ENCODE results near the gene GNG4.
"Not testable (repeated sequence)": the region's sequence is repeated elsewhere in the genome, so short reads cannot be mapped to it uniquely, and the experiment has no call there.

The GNG4 gene

DNA sequence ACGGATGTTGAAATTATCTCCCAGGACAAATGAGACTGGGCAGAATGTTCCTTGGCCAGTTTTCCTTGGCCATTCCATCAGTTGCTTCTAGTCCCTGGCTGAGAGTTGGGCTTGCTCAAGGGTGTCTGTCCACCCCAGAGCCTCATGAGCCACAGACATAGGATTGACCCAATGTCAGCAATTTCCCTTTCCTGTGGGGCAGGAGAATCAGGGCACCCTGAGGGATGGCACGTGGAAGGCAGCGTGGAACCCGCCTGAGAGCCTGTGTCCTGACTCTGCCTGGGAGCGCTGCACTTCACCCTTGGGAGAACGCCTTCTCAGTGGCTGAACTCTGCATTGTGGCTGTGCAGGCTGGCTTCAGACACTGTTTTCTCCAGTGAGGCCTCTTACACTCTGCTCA, 74.0 kb downstream of the GNG4 start:
- Histone ChIP-seq H3K9ac (no peak overlapping the region), H3K4me1 (ENCODE audit: low read depth, poor library complexity, severe bottlenecking) (no peaks in the 10 kb centered on the region), H3K4me3 (IDR thresholded peaks at IDR 0.05; ENCODE audit: insufficient read depth, low read depth, low read length) (no peak overlapping the region), H3K27me3 (ENCODE audit: insufficient read depth, low read depth) (no peaks in the 10 kb centered on the region), H3K36me3 (ENCODE audit: insufficient read depth) (no peaks in the 10 kb centered on the region), H3K27ac (no peak overlapping the region), H3K79me2 (ENCODE audit: insufficient read depth, low read depth) (no peaks in the 10 kb centered on the region), H2AFZ (ENCODE audit: low read depth) (no peak overlapping the region), H3K4me2 (no peak overlapping the region), H4K20me1 (ENCODE audit: insufficient read depth) (no peaks in the 10 kb centered on the region)
- TF ChIP-seq, protein P1, sequence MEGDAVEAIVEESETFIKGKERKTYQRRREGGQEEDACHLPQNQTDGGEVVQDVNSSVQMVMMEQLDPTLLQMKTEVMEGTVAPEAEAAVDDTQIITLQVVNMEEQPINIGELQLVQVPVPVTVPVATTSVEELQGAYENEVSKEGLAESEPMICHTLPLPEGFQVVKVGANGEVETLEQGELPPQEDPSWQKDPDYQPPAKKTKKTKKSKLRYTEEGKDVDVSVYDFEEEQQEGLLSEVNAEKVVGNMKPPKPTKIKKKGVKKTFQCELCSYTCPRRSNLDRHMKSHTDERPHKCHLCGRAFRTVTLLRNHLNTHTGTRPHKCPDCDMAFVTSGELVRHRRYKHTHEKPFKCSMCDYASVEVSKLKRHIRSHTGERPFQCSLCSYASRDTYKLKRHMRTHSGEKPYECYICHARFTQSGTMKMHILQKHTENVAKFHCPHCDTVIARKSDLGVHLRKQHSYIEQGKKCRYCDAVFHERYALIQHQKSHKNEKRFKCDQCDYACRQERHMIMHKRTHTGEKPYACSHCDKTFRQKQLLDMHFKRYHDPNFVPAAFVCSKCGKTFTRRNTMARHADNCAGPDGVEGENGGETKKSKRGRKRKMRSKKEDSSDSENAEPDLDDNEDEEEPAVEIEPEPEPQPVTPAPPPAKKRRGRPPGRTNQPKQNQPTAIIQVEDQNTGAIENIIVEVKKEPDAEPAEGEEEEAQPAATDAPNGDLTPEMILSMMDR (conservative IDR thresholded peaks at IDR 0.05; ENCODE audit: low read depth, low read length), result no peak

DNA sequence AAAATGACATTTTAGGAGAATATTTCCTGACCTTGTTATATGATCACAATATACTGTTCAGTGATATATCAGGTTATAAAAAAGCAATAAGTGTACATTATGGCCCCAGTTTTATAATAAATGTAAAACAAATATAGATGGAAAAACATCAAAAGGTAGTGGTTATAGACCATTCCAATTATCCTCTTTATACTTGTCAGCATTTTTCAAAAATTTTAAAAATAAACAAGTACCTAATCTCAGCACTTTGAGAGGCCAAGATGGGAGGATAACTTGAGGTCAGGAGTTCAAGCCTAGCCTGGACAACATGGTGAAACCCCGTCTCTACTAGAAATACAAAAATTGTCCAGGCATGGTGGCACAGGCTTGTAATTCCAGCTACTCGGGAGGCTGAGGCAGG, 75.7 kb downstream of the GNG4 start:
- Histone ChIP-seq H3K79me2 (ENCODE audit: insufficient read depth, low read depth) (no peaks in the 10 kb centered on the region), H3K27ac (no peak overlapping the region), H3K9ac (no peak overlapping the region), H3K4me1 (ENCODE audit: low read depth, poor library complexity, severe bottlenecking) (no peaks in the 10 kb centered on the region), H4K20me1 (ENCODE audit: insufficient read depth) (no peaks in the 10 kb centered on the region), H2AFZ (ENCODE audit: low read depth) (no peak overlapping the region), H3K4me2 (no peak overlapping the region), H3K36me3 (ENCODE audit: insufficient read depth) (no peaks in the 10 kb centered on the region), H3K27me3 (ENCODE audit: insufficient read depth, low read depth) (no peaks in the 10 kb centered on the region), H3K4me3 (IDR thresholded peaks at IDR 0.05; ENCODE audit: insufficient read depth, low read depth, low read length) (no peak overlapping the region)
- TF ChIP-seq, protein P1 (conservative IDR thresholded peaks at IDR 0.05; ENCODE audit: low read depth, low read length), result no peak

DNA sequence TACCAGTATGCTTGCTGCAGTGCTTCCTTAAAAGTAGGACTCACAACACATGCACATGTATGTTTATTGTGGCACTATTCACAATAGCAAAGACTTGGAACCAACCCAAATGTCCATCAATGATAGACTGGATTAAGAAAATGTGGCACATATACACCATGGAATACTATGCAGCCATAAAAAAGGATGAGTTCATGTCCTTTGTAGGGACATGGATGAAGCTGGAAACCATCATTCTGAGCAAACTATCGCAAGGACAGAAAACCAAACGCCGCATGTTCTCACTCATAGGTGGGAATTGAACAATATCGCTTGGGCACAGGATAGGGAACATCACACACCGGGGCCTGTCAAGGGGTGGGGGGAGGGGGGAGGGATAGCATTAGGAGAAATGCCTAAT, 76.6 kb downstream of the GNG4 start:
- not testable (repeated sequence) for H4K20me1 ChIP-seq (ENCODE audit: insufficient read depth); H3K4me3 ChIP-seq (IDR thresholded peaks at IDR 0.05; ENCODE audit: insufficient read depth, low read depth, low read length); H3K27ac ChIP-seq; H3K79me2 ChIP-seq (ENCODE audit: insufficient read depth, low read depth); H2AFZ ChIP-seq (ENCODE audit: low read depth); H3K4me1 ChIP-seq (ENCODE audit: low read depth, poor library complexity, severe bottlenecking); H3K9ac ChIP-seq; H3K27me3 ChIP-seq (ENCODE audit: insufficient read depth, low read depth); H3K4me2 ChIP-seq; H3K36me3 ChIP-seq (ENCODE audit: insufficient read depth)

DNA sequence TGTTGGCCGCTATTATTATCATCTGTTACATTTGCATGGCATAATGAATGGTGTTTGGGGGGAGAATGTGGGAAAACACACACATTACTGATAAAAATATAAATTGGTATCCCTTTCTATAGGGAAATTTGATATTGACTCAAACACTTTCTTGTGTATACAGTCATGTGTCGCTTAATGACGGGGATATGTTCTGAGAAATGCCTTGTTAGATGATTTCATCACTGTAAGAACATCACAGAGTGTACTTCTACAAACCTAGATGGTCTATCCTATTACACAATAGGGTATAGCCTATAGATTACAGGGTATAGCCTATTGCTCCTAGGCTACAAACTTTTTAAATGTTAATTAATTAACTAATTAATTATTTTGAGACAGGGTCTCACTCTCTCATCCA, 78.1 kb downstream of the GNG4 start:
- H3K27ac ChIP-seq, result no peak overlapping the region
- H3K27me3 ChIP-seq (ENCODE audit: insufficient read depth, low read depth), result no peaks in the 10 kb centered on the region
- H3K36me3 ChIP-seq (ENCODE audit: insufficient read depth), result no peaks in the 10 kb centered on the region
- H3K4me2 ChIP-seq, result no peak overlapping the region
- no peaks in the 10 kb centered on the region for H4K20me1 ChIP-seq (ENCODE audit: insufficient read depth)
- H3K4me1 ChIP-seq (ENCODE audit: low read depth, poor library complexity, severe bottlenecking), result no peaks in the 10 kb centered on the region
- no peak overlapping the region for H3K4me3 ChIP-seq (IDR thresholded peaks at IDR 0.05; ENCODE audit: insufficient read depth, low read depth, low read length)
- no peak overlapping the region for H3K9ac ChIP-seq
- H3K79me2 ChIP-seq (ENCODE audit: insufficient read depth, low read depth), result no peaks in the 10 kb centered on the region
- TF ChIP-seq, protein P1 (conservative IDR thresholded peaks at IDR 0.05; ENCODE audit: low read depth, low read length), result no peak
- H2AFZ ChIP-seq (ENCODE audit: low read depth), result no peak overlapping the region

DNA sequence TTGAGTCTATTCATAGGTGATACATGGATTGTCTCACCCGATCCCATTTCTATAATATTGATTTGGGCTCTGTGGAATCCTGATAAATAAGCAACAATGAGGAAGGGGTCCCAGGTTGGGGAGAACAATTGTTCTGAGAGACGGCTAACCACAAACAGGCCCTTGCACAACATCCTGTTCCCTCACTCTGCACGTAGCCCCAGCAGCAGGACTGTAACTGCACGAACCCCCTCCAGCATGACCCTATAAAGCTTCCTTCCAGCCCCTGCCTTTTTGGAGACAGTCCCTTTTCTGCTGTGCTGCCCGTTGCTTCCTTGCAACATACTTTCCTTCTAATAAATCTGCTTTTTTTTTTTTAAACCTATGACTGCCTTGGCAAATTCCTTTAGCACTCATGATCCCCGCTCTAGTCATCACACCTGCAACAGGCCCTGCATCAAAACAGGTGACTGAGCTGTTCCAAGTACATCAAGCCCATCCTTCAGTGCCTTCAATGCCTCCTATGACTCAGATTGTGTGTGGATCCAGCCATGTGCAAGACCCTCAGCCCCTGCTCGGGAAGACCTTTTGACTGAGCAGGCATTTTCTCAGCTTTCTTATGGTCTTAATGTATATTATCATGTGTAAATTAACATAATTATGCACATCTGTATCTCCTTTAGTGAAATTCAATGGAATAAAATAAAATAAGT, 81.6 kb downstream of the GNG4 start:
- no peak overlapping the region for H3K27ac ChIP-seq
- no peaks in the 10 kb centered on the region for H3K36me3 ChIP-seq (ENCODE audit: insufficient read depth)
- H3K4me3 ChIP-seq (IDR thresholded peaks at IDR 0.05; ENCODE audit: insufficient read depth, low read depth, low read length), result no peak overlapping the region
- H3K4me1 ChIP-seq (ENCODE audit: low read depth, poor library complexity, severe bottlenecking), result no peaks in the 10 kb centered on the region
- TF ChIP-seq, protein P1 (conservative IDR thresholded peaks at IDR 0.05; ENCODE audit: low read depth, low read length), result no peak
- H3K79me2 ChIP-seq (ENCODE audit: insufficient read depth, low read depth), result no peaks in the 10 kb centered on the region
- no peaks in the 10 kb centered on the region for H3K27me3 ChIP-seq (ENCODE audit: insufficient read depth, low read depth)
- no peak overlapping the region for H3K9ac ChIP-seq
- H2AFZ ChIP-seq (ENCODE audit: low read depth), result no peak overlapping the region
- H3K4me2 ChIP-seq, result no peak overlapping the region
- no peaks in the 10 kb centered on the region for H4K20me1 ChIP-seq (ENCODE audit: insufficient read depth)
